IPS-15b (cell line): Measurements from ENCODE around the gene NEURL2.

ENCODE experiments used
- H3K27me3 ChIP-seq: one replicate; pipeline ENCODE4 v1.6.1; 2013; ENCODE audit warnings: low read length; ENCODE audit not compliant: control insufficient read depth, insufficient read depth
- H3K36me3 ChIP-seq: one replicate; pipeline ENCODE4 v1.6.1; 2013; ENCODE audit warnings: low read length; ENCODE audit not compliant: control insufficient read depth, insufficient read depth
- H3K4me1 ChIP-seq: one replicate; pipeline ENCODE4 v1.6.1; 2013; ENCODE audit warnings: mild to moderate bottlenecking, low read length; ENCODE audit not compliant: control insufficient read depth, insufficient read depth
- H3K4me3 ChIP-seq: one replicate; pipeline ENCODE4 v1.5.1; 2013; ENCODE audit warnings: low read depth, low read length
- H3K9ac ChIP-seq: one replicate; pipeline ENCODE4 v1.6.1; 2013; ENCODE audit warnings: low read depth, mild to moderate bottlenecking, low read length
- H3K9me3 ChIP-seq: one replicate; pipeline ENCODE4 v1.6.1; 2013; ENCODE audit warnings: mild to moderate bottlenecking, low read length; ENCODE audit not compliant: control insufficient read depth, insufficient read depth

The NEURL2 gene

GRCh38 chr20:45857114-45857881, 33.7 kb downstream of the NEURL2 start, which contains the start of the genes ACOT8 and ZSWIM3:
ACOT8 (minus strand) TSS chr20:45857392; CDS start chr20:45857315, 77 bp downstream.
ZSWIM3 (plus strand) TSS chr20:45857614; CDS start chr20:45857826, 212 bp downstream.
- Histone ChIP-seq H3K9ac (peak within 1 kb of the TSS; percentile 66), H3K9me3 (no peaks in the 10 kb centered on the region), H3K27me3 (no peaks in the 10 kb centered on the region), H3K4me3 (peak within 1 kb of the TSS; percentile 87), H3K36me3 (no peaks in the 10 kb centered on the region), H3K4me1 (peaks cover 29% of the 10 kb centered on the region)

- no peaks in the 10 kb centered on the region for H3K9me3 ChIP-seq
- no peaks in the 10 kb centered on the region for H3K27me3 ChIP-seq
- peaks cover 20% of the 10 kb centered on the region for H3K4me1 ChIP-seq
- peak overlapping the region; percentile 16 for H3K4me3 ChIP-seq
- no peak overlapping the region for H3K9ac ChIP-seq
- no peaks in the 10 kb centered on the region for H3K36me3 ChIP-seq
Measured at GRCh38 chr20:45853484-45853883, 37.5 kb downstream of the NEURL2 start.

GRCh38 chr20:45852326-45852725, 38.7 kb downstream of the NEURL2 start:
- Histone ChIP-seq H3K4me3 (no peak overlapping the region), H3K9me3 (no peaks in the 10 kb centered on the region), H3K4me1 (peaks cover 17% of the 10 kb centered on the region), H3K9ac (no peak overlapping the region), H3K36me3 (peaks cover 2% of the 10 kb centered on the region), H3K27me3 (no peaks in the 10 kb centered on the region)

- no peaks in the 10 kb centered on the region for H3K27me3 ChIP-seq
- H3K9ac ChIP-seq: no peak overlapping the region
- peaks cover 4% of the 10 kb centered on the region for H3K36me3 ChIP-seq
- no peak overlapping the region for H3K4me3 ChIP-seq
- H3K4me1 ChIP-seq: peaks cover 17% of the 10 kb centered on the region
- no peaks in the 10 kb centered on the region for H3K9me3 ChIP-seq
Measured at GRCh38 chr20:45851501-45851900, 39.5 kb downstream of the NEURL2 start.

- Histone ChIP-seq H3K9ac (no peak overlapping the region), H3K4me3 (no peak overlapping the region), H3K27me3 (no peaks in the 10 kb centered on the region), H3K9me3 (no peaks in the 10 kb centered on the region), H3K4me1 (peaks cover 16% of the 10 kb centered on the region), H3K36me3 (peaks cover 4% of the 10 kb centered on the region)
Measured at GRCh38 chr20:45850926-45851325, 40.1 kb downstream of the NEURL2 start.

- Histone ChIP-seq H3K9ac (no peak overlapping the region), H3K36me3 (peaks cover 8% of the 10 kb centered on the region), H3K9me3 (no peaks in the 10 kb centered on the region), H3K4me1 (peaks cover 13% of the 10 kb centered on the region), H3K27me3 (no peaks in the 10 kb centered on the region), H3K4me3 (no peak overlapping the region)
Measured at GRCh38 chr20:45850238-45850637, 40.8 kb downstream of the NEURL2 start.

GRCh38 chr20:45848969-45849582, 41.9 kb downstream of the NEURL2 start:
- H3K36me3 ChIP-seq: peaks cover 14% of the 10 kb centered on the region
- H3K4me1 ChIP-seq: peaks cover 10% of the 10 kb centered on the region
- H3K9ac ChIP-seq: no peak overlapping the region
- no peaks in the 10 kb centered on the region for H3K9me3 ChIP-seq
- H3K27me3 ChIP-seq: no peaks in the 10 kb centered on the region
- H3K4me3 ChIP-seq: no peak overlapping the region

GRCh38 chr20:45848421-45848820, 42.6 kb downstream of the NEURL2 start:
- H3K9me3 ChIP-seq: no peaks in the 10 kb centered on the region
- no peak overlapping the region for H3K9ac ChIP-seq
- H3K4me1 ChIP-seq: peaks cover 7% of the 10 kb centered on the region
- peaks cover 17% of the 10 kb centered on the region for H3K36me3 ChIP-seq
- no peaks in the 10 kb centered on the region for H3K27me3 ChIP-seq
- no peak overlapping the region for H3K4me3 ChIP-seq

GRCh38 chr20:45845452-45845851, 45.6 kb downstream of the NEURL2 start:
- Histone ChIP-seq H3K9ac (no peak overlapping the region), H3K27me3 (no peaks in the 10 kb centered on the region), H3K4me1 (no peaks in the 10 kb centered on the region), H3K36me3 (peaks cover 29% of the 10 kb centered on the region), H3K9me3 (no peaks in the 10 kb centered on the region), H3K4me3 (no peak overlapping the region)

GRCh38 chr20:45843506-45843905, 47.5 kb downstream of the NEURL2 start:
- Histone ChIP-seq H3K9ac (no peak overlapping the region), H3K4me3 (no peak overlapping the region), H3K4me1 (no peaks in the 10 kb centered on the region), H3K27me3 (no peaks in the 10 kb centered on the region), H3K9me3 (no peaks in the 10 kb centered on the region), H3K36me3 (peaks cover 29% of the 10 kb centered on the region)

GRCh38 chr20:45842169-45842812, 48.7 kb downstream of the NEURL2 start:
- no peaks in the 10 kb centered on the region for H3K4me1 ChIP-seq
- no peaks in the 10 kb centered on the region for H3K27me3 ChIP-seq
- H3K9ac ChIP-seq: no peak overlapping the region
- H3K4me3 ChIP-seq: no peak overlapping the region
- peaks cover 29% of the 10 kb centered on the region for H3K36me3 ChIP-seq
- no peaks in the 10 kb centered on the region for H3K9me3 ChIP-seq
